Ramos (cell line): ENCODE results near the gene SMAD9.

Source experiments
- in situ Hi-C: fragments of 300-500 bp; cut with MboI; formaldehyde crosslinking; loops from one replicate; pipeline ENCODE4 v1.14.3; 2022; ENCODE audit warnings: low sequenced_read_pairs; ENCODE audit not compliant: unreplicated experiment

SMAD9 gene

DNA sequence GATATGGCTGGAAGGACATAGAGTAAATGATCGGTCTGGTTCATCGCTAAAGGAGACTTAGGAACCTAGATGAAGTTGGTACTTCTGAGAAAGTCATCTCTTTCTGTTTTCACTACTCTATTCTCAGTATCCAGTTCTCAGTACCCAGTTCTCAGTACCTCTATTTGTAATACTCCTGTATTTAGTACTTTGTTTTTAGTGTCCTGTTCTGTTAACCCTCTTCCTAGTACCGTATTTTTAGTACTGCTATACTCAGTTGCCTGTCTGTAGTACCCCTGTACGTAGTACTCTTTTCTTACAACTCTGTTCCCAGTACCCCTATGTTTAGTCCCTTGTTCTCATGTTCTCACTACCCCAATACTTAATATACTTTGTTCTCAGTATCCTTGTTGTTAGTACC, 99.8 kb downstream of the SMAD9 start:
- in situ Hi-C loops: no loop called here

DNA sequence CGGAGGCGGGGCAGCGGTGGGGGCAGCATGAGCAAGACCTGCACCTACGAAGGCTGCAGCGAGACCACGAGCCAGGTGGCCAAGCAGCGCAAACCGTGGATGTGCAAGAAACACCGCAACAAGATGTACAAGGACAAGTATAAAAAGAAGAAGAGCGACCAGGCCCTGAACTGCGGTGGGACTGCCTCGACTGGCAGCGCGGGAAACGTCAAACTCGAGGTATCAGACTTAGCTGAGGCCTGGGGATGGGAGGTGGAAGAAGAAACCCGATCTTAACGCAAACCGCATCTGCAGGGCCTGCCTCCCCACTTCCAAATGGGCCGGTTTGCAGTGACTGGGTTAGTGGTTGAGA, 100.3 kb downstream of the SMAD9 start:
- in situ Hi-C loops: no loop called here

DNA sequence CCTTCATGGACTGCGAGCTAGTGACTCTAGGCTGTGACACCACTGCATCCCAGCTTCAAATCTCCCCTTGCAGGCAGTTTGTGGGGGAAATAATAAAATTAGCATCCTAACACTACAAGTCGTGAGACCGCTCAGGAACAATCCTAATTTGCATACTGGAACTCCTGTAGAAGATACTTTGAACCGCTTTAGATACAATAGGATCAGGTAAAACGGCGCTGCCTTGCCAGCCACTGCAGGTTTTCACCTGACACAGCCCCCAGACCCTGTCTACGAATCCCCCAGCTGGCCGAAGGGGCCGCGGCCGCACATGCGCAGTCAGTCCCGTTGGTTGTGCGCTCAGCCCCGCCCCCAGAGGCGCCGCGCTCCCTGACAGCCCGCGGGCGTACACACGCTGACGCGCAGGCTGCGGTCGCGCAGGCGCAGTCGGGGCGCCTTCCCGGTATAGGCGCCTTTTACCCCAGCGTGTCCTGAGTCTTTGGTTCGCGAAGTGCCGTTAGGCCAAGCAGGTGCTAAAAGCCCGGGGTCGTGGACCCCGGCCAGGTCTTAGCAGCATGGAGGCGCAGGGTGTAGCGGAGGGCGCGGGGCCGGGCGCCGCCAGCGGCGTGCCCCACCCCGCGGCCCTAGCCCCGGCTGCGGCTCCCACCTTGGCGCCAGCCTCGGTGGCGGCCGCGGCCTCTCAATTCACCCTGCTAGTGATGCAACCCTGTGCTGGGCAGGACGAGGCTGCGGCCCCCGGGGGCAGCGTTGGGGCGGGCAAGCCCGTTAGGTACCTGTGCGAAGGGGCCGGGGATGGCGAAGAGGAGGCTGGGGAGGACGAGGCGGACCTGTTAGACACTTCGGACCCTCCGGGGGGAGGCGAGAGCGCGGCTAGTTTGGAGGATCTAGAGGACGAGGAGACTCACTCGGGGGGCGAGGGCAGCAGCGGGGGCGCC, 101.0 kb downstream of the SMAD9 start, which contains the start of gene RFXAP:
RFXAP (plus strand) TSS at position 419 of the 935 bp plus-strand sequence; CDS start at position 555, 136 bp downstream.
- in situ Hi-C loops: no loop called here

DNA sequence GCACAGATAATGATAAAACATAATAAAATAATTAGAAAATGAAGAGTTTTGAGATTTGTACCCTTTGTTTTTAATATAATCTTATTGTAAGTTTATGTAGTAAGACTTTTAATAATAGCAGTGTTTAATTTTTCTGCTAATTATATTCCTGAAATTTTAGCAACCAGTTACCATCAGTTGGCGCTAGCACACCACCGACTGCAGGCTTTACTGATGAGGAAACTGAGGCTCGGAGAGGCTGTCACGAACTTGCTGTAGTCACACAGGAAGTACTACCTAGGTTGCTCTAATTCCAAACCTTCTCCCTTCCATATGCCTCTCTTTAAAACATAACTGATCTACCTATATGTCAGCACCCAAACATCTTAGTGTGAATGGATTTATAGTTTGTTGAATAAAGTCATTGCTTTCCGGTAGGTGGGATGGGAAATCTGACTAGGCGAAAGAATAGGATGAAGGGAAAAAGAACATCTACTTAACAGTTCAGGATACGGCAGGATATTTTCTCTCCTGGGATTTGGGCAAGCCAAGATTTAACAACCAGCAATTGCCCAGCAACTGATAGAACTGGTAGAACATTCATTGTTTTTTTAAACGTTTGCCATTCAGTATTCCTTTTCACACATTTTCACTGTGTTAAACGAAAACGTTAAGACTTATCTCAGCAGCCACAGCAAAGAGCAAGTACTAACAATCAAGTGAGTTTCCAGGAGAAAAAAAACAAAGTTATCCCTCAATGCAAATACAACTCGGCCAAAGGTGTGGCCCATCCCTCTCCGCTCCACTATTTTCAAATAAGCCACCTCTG, 101.8 kb downstream of the SMAD9 start:
- in situ Hi-C loops: no loop called here

DNA sequence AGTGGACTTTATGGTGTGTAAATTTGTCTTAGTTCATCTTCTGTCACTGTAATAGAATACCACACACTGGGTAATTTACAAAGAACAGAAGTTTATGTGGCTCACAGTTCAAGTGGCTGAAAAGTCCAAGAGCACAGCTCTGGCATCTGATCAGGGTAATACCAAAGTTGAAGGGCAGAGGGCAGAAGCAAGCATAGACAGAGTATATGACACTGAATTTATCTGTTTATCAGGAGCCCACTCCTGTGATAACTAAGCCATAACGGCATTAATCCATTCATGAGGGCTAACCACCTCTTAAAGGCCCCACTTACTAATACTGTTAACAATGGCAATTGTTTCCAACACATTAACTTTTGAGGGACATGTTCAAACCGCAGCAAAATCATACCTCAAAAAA, 105.0 kb downstream of the SMAD9 start:
- in situ Hi-C loops: no loop called here

DNA sequence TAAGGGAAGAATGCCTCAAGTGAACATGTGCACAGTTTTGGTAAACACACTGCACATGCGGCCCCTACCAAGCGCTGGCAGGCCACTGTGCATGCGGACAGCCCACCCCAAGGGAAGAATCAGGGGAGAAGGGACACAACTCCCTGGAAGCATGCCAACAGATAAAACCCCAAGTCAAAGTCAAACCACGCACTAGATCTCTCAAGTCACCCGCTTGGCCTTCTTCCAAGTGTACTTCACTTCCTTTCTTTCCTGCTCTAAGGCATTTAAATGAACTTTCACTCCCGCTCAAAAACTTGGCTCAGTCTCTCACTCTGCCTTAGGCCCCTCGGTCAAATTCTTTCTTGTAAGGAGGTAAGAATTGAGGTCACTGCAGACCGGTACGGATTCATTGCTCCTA, 105.6 kb downstream of the SMAD9 start:
- in situ Hi-C loops: no loop called here

GRCh38 chr13:36813225-36813624, 106.8 kb downstream of the SMAD9 start:
- in situ Hi-C loops: no loop called here

GRCh38 chr13:36807616-36808015, 112.4 kb downstream of the SMAD9 start:
- in situ Hi-C loops: no loop called here

DNA sequence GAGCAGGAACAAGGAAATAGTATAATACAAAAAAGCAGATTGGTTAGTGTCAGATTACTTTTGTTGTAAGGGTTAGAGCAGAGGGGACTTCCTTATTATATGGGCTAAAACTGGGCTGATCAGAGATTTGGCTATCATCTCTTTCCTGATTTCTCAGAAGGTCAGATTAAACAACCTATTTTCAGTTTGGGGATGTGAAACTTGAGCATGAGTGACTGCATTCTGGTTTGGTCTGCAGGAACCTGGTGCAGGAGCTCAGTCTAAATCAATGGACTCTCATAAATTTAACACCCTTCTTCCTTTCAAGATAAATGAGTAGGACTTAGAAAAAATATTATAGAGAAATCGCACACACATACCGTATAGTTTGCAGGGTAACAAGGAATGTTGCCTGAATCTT, 113.9 kb downstream of the SMAD9 start:
- in situ Hi-C loops: no loop called here

DNA sequence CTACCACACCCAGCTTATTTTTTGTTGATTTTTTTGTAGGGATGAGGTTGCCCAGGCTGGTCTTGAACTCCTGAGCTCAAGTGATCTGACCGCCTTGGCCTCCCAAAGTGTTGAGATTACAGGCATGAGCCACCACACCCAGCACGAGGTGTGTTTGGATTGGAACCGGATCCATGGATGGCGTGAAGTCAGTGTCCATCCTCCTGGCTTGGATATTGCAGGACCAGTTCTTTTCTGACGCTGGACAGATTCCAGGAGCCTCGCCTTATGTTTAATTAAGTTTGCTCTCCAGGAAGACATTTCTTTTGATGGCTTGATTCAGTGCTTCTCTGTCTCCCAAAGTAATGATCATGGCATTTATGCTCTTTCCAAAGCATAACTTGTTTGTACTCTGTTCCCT, 115.5 kb downstream of the SMAD9 start:
- in situ Hi-C loops: no loop called here

GRCh38 chr13:36801035-36801434, 119.0 kb downstream of the SMAD9 start:
- in situ Hi-C loops: no loop called here

DNA sequence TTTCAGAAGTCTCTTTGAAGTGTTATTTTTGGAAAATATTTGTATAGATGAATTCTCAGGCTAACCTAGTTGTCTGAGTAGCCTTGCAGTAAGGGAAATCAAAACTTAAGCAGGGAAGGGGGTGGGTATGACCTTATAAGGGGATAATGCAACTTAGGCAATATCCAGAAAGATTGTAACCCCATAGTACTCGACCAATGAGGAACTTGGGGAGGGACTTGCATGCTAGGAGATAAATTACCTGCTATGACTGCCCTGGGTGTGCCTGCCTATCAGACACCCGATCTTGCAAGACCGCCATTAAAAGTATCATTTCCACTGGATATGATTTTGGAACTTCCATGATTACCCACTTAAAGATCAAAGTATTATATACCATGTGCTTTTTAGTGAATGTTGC, 124.0 kb downstream of the SMAD9 start:
- in situ Hi-C loops: no loop called here

- in situ Hi-C loops: no loop called here
These were observed 124.6 kb downstream of the SMAD9 start for GRCh38 chr13:36795463-36795862.
